ENCODE data around the gene PSMB7.

GRCh38 chr9:124349267-124349666 lies 66.0 kb downstream of the PSMB7 start:
- TF ChIP-seq RAD21 (IDR thresholded peaks at IDR 0.05; ENCODE audit: low read depth) (no peak), CEBPB (IDR thresholded peaks at IDR 0.05) (no peak), REST (IDR thresholded peaks at IDR 0.05; ENCODE audit: low read depth) (no peak), MAX (IDR thresholded peaks at IDR 0.05) (no peak), YY1 (IDR thresholded peaks at IDR 0.05; ENCODE audit: low read depth) (no peak), NFIC (IDR thresholded peaks at IDR 0.05) (no peak), CREB1 (IDR thresholded peaks at IDR 0.05; ENCODE audit: low read depth) (no peak), TEAD4 (IDR thresholded peaks at IDR 0.05) (no peak), USF1 (IDR thresholded peaks at IDR 0.05) (no peak), TAF1 (IDR thresholded peaks at IDR 0.05; ENCODE audit: low read depth) (no peak), FOXM1 (IDR thresholded peaks at IDR 0.05; ENCODE audit: borderline replicate concordance, low read depth) (no peak), EP300 (IDR thresholded peaks at IDR 0.05; ENCODE audit: borderline replicate concordance) (no peak)
